Kidney epithelial cell (primary cell): ENCODE data around the gene TRMT44. TPM values are rescaled to one million over a fixed set of nuclear protein-coding genes. Genes with fewer than 3 reads are reported as not detected.
"Not testable (repeated sequence)": the region's sequence is repeated elsewhere in the genome, so short reads cannot be mapped to it uniquely, and the experiment has no call there.

Source experiments
- DNase-seq: peaks from one replicate; pipeline ENCODE4 v3.0.0-alpha.2; 2010; ENCODE audit warnings: low read depth
- H3K27me3 ChIP-seq: 2 replicates; pipeline ENCODE4 v1.6.0; 2011; ENCODE audit warnings: low read length; ENCODE audit not compliant: control insufficient read depth, insufficient read depth
- H3K36me3 ChIP-seq: 2 replicates; pipeline ENCODE4 v1.5.1; 2011; ENCODE audit warnings: low read length; ENCODE audit not compliant: control insufficient read depth, insufficient read depth
- H3K4me3 ChIP-seq: 2 replicates; pipeline ENCODE4 v1.5.1; 2011; ENCODE audit warnings: low read depth, mild to moderate bottlenecking, control low read depth, low read length
- CTCF ChIP-seq: IDR thresholded peaks from 2 replicates; pipeline ENCODE4 v1.5.1; 2011; ENCODE audit warnings: mild to moderate bottlenecking, moderate library complexity, low read length, control low read depth, inconsistent platforms; ENCODE audit not compliant: insufficient read depth, poor library complexity, severe bottlenecking
- total RNA-seq: library from RNA; depleted of rRNA; stranded (reverse); fragments of >200 nt; gene quantifications from 2 replicates; pipeline ENCODE4 v1.2.3, GENCODE V29; 2015

The TRMT44 gene
- total RNA-seq, 1 donor from 2014 or later: 22.8 TPM

GRCh38 chr4:8510611-8511285, 70.2 kb downstream of the TRMT44 start:
- no peak overlapping the region for H3K4me3 ChIP-seq
- H3K36me3 ChIP-seq: no peaks in the 10 kb centered on the region
- H3K27me3 ChIP-seq: peaks cover 3% of the 10 kb centered on the region
- no peak for DNase-seq
- TF ChIP-seq CTCF: no peak

- DNase-seq: no peak
- no peak for TF ChIP-seq CTCF
- peaks cover 3% of the 10 kb centered on the region for H3K27me3 ChIP-seq
- no peaks in the 10 kb centered on the region for H3K36me3 ChIP-seq
- no peak overlapping the region for H3K4me3 ChIP-seq
Measured at GRCh38 chr4:8512510-8512909, 71.9 kb downstream of the TRMT44 start.

DNA sequence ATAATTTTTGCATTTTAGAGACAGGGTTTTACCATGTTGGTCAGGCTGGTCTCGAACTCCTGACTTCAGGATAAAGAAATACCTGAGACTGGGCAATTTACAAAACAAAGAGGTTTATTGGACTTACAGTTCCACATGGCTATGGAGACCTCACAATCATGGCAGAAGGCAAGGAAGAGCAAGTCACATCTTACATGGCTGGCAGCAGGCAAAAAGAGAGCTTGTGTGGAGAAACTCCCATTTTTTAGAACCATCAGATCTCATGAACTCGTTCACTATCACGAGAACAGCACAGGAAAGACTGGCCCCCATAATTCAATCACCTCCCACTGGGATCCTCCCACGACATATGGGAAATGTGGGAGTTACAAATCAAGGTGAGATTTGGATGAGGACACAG, 72.5 kb downstream of the TRMT44 start:
- not testable (repeated sequence) for H3K4me3 ChIP-seq, DNase-seq, H3K27me3 ChIP-seq, H3K36me3 ChIP-seq

DNA sequence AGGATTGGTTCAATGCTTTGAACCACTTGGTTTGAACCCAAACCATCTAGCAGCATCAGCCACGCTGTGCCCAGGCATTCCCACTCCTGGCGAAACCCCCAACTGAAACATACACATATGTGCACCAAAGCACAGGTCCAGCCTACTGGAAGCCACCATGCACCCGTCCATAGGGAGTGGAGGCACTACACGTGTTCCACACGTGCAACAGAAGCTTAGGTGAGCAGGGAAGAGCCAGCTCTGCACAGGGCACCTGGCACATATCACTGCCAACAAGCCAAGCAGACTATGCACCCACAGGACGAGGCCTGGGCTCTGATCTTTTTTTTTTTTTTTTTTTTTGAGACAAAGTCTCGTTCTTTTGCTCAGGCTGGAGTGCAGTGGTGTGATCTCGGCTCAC, 73.4 kb downstream of the TRMT44 start:
- H3K4me3 ChIP-seq: no peak overlapping the region
- peaks cover 3% of the 10 kb centered on the region for H3K27me3 ChIP-seq
- DNase-seq: no peak
- TF ChIP-seq CTCF: no peak
- H3K36me3 ChIP-seq: no peaks in the 10 kb centered on the region

DNA sequence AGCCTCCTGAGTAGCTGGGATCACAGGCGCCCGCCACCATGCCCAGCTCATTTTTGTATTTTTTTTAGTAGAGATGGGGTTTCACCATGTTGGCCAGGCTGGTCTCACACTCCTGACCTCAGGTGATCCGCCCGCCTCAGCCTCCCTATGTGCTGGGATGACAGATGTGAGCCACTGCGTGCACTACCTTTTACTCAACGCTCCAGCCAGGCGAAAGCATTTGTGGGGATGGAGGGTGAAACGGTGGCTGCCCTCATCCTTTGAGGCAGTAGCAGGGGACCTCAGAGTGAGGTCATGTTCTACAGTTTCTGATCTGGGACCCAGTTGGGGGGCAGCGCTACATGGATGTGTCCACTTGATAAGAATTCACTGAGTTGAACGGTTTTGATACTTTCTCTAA, 73.8 kb downstream of the TRMT44 start:
- H3K27me3 ChIP-seq: peaks cover 2% of the 10 kb centered on the region

DNA sequence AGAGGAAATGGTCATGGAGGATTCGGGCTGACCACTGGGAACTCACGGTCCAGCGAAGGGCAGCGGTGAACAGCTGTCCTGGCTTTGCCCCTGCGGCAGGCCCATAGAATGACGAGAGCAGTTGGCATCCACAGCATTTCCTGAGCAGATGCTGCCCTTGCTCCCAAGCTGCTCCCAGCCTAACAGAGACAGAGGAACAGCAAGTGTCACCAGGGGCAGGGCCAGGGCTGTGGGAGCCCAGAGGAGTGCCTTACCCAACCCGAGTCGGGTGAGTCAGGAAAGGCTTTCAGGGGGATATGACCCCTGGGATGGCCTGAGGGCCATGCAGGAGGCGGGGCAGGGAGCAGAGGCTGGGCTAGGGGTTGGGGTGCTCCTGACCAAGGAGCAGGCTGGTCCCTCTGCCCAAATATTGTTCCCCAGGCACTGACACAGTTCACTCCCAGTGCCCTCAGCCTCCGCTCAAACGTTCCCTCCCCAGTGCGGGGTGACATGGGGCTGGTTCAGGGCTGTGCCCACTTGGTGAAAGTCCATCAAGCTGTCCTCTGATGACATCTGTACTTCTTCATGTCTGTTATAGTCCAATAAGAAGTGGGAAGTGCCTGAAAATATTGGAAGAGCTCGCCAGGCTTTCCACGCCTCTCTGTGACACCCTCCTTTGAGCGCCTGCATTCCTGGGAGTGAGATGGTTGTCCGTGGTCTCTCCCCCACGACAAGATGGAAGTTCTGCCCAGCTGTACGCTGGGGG, 74.9 kb downstream of the TRMT44 start:
- Histone ChIP-seq H3K4me3 (no peak overlapping the region), H3K27me3 (no peaks in the 10 kb centered on the region), H3K36me3 (no peaks in the 10 kb centered on the region)
- no peak for DNase-seq
- no peak for TF ChIP-seq CTCF

More for the DNA sequence above, 73.8 kb downstream of the TRMT44 start:
- no peak for DNase-seq
- Histone ChIP-seq H3K4me3 (no peak overlapping the region), H3K36me3 (no peaks in the 10 kb centered on the region)
- no peak for TF ChIP-seq CTCF
